ENCODE data around the gene MZF1. TPM values are rescaled to one million over a fixed set of nuclear protein-coding genes. Genes with fewer than 3 reads are reported as not detected.

The MZF1 gene
- total and polyA plus RNA-seq, 2 experiments from 2014 or later: 10.2 to 21.8 TPM

DNA sequence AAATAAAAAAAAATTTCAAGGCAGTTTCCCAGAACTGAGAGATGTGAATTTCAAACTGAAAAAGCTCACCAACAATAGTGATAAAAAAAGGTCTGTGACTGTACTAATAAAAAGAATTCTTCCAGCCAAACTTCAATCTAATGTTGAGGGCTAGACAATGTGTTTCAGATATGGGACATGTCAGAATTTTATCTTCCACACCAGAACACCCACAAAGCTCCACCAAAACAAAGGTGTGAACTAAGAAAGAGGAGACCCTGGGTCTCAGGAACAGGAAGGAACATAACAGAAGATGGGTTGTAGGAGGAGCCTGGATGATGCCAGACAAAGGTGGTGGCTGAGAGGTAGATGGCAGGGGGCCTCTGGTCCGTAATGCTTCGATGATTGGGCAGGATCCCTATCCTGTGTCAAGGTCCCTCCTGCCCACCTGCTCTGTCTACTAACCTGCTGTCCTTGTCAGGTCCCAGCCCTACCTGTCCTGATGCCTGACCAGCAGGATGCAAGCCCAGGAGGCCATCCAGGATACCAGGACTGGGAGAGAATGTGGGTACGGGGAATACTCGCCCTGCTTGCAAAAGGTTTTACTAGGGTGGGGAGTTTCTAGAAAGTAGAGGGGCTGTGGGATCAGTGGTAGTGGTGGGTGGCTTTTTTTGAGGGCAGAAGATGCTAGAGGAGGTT is 4.5 kb downstream of the MZF1 start:
- Histone ChIP-seq H3K36me3 (ENCODE audit: insufficient read depth) (no peaks in the 10 kb centered on the region), H3K4me1 (ENCODE audit: insufficient read depth) (peaks cover 4% of the 10 kb centered on the region; the same call in 1 of the 2 replicates), H3F3A (replicated peaks; ENCODE audit: low read depth) (no peaks in the 10 kb centered on the region; the same call in 1 of the 2 replicates), H3K79me2 (replicated peaks; ENCODE audit: insufficient read depth) (no peaks in the 10 kb centered on the region), H3K4me3 (no peak overlapping the region), H3K4me2 (no peak overlapping the region), H3K9me2 (ENCODE audit: insufficient read depth) (no peaks in the 10 kb centered on the region), H3K27me3 (ENCODE audit: insufficient read depth) (peaks cover 11% of the 10 kb centered on the region), H4K20me1 (replicated peaks; ENCODE audit: insufficient read depth) (no peaks in the 10 kb centered on the region), H3K27ac (ENCODE audit: low read depth) (no peak overlapping the region), H2AFZ (no peak overlapping the region)
- H3K4me1 Mint-ChIP-seq: peaks cover 13% of the 10 kb centered on the region
- peaks cover 20% of the 10 kb centered on the region for H3K27me3 Mint-ChIP-seq (ENCODE audit: insufficient read depth, low read depth, poor library complexity)
- H3K9me3 Mint-ChIP-seq: no peaks in the 10 kb centered on the region; the same call in 2 of the 3 replicates
- peaks cover 32% of the 10 kb centered on the region for H3K36me3 Mint-ChIP-seq (ENCODE audit: low read depth)
- ATAC-seq (no peak), DNase-seq (ENCODE audit: low spot score) (no peak)
- H3K4me3 Mint-ChIP-seq: no peak overlapping the region; the same call in 2 of the 3 replicates
- TF ChIP-seq NANOG (IDR thresholded peaks at IDR 0.05; ENCODE audit: borderline replicate concordance) (no peak), EZH2phosphoT487 (IDR thresholded peaks at IDR 0.05; ENCODE audit: unreplicated experiment) (no peak), POLR2AphosphoS5 (IDR thresholded peaks at IDR 0.05; ENCODE audit: low read depth) (no peak), ZNF114 (CRISPR knock-in tag; IDR thresholded peaks at IDR 0.05) (no peak), CREB1 (CRISPR knock-in tag; IDR thresholded peaks at IDR 0.05; ENCODE audit: low read depth) (no peak), JUNB (IDR thresholded peaks at IDR 0.05; ENCODE audit: unreplicated experiment) (no peak), EZH2 (IDR thresholded peaks at IDR 0.05; ENCODE audit: low read depth, unreplicated experiment) (no peak), ZNF331 (CRISPR knock-in tag; IDR thresholded peaks at IDR 0.05; ENCODE audit: low read depth) (no peak), STAT1 (IDR thresholded peaks at IDR 0.05; ENCODE audit: unreplicated experiment) (no peak)
- TF ChIP-seq, protein P1, sequence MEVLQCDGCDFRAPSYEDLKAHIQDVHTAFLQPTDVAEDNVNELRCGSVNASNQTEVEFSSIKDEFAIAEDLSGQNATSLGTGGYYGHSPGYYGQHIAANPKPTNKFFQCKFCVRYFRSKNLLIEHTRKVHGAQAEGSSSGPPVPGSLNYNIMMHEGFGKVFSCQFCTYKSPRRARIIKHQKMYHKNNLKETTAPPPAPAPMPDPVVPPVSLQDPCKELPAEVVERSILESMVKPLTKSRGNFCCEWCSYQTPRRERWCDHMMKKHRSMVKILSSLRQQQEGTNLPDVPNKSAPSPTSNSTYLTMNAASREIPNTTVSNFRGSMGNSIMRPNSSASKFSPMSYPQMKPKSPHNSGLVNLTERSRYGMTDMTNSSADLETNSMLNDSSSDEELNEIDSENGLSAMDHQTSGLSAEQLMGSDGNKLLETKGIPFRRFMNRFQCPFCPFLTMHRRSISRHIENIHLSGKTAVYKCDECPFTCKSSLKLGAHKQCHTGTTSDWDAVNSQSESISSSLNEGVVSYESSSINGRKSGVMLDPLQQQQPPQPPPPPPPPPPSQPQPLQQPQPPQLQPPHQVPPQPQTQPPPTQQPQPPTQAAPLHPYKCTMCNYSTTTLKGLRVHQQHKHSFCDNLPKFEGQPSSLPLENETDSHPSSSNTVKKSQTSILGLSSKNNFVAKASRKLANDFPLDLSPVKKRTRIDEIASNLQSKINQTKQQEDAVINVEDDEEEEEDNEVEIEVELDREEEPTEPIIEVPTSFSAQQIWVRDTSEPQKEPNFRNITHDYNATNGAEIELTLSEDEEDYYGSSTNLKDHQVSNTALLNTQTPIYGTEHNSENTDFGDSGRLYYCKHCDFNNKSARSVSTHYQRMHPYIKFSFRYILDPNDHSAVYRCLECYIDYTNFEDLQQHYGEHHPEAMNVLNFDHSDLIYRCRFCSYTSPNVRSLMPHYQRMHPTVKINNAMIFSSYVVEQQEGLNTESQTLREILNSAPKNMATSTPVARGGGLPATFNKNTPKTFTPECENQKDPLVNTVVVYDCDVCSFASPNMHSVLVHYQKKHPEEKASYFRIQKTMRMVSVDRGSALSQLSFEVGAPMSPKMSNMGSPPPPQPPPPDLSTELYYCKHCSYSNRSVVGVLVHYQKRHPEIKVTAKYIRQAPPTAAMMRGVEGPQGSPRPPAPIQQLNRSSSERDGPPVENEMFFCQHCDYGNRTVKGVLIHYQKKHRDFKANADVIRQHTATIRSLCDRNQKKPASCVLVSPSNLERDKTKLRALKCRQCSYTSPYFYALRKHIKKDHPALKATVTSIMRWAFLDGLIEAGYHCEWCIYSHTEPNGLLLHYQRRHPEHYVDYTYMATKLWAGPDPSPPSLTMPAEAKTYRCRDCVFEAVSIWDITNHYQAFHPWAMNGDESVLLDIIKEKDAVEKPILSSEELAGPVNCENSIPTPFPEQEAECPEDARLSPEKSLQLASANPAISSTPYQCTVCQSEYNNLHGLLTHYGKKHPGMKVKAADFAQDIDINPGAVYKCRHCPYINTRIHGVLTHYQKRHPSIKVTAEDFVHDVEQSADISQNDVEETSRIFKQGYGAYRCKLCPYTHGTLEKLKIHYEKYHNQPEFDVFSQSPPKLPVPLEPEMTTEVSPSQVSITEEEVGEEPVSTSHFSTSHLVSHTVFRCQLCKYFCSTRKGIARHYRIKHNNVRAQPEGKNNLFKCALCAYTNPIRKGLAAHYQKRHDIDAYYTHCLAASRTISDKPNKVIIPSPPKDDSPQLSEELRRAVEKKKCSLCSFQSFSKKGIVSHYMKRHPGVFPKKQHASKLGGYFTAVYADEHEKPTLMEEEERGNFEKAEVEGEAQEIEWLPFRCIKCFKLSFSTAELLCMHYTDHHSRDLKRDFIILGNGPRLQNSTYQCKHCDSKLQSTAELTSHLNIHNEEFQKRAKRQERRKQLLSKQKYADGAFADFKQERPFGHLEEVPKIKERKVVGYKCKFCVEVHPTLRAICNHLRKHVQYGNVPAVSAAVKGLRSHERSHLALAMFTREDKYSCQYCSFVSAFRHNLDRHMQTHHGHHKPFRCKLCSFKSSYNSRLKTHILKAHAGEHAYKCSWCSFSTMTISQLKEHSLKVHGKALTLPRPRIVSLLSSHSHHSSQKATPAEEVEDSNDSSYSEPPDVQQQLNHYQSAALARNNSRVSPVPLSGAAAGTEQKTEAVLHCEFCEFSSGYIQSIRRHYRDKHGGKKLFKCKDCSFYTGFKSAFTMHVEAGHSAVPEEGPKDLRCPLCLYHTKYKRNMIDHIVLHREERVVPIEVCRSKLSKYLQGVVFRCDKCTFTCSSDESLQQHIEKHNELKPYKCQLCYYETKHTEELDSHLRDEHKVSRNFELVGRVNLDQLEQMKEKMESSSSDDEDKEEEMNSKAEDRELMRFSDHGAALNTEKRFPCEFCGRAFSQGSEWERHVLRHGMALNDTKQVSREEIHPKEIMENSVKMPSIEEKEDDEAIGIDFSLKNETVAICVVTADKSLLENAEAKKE (CRISPR knock-in tag; IDR thresholded peaks at IDR 0.05): no peak
- TF ChIP-seq, protein P2, sequence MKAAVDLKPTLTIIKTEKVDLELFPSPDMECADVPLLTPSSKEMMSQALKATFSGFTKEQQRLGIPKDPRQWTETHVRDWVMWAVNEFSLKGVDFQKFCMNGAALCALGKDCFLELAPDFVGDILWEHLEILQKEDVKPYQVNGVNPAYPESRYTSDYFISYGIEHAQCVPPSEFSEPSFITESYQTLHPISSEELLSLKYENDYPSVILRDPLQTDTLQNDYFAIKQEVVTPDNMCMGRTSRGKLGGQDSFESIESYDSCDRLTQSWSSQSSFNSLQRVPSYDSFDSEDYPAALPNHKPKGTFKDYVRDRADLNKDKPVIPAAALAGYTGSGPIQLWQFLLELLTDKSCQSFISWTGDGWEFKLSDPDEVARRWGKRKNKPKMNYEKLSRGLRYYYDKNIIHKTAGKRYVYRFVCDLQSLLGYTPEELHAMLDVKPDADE (IDR thresholded peaks at IDR 0.05): no peak
- TF ChIP-seq, protein P3, sequence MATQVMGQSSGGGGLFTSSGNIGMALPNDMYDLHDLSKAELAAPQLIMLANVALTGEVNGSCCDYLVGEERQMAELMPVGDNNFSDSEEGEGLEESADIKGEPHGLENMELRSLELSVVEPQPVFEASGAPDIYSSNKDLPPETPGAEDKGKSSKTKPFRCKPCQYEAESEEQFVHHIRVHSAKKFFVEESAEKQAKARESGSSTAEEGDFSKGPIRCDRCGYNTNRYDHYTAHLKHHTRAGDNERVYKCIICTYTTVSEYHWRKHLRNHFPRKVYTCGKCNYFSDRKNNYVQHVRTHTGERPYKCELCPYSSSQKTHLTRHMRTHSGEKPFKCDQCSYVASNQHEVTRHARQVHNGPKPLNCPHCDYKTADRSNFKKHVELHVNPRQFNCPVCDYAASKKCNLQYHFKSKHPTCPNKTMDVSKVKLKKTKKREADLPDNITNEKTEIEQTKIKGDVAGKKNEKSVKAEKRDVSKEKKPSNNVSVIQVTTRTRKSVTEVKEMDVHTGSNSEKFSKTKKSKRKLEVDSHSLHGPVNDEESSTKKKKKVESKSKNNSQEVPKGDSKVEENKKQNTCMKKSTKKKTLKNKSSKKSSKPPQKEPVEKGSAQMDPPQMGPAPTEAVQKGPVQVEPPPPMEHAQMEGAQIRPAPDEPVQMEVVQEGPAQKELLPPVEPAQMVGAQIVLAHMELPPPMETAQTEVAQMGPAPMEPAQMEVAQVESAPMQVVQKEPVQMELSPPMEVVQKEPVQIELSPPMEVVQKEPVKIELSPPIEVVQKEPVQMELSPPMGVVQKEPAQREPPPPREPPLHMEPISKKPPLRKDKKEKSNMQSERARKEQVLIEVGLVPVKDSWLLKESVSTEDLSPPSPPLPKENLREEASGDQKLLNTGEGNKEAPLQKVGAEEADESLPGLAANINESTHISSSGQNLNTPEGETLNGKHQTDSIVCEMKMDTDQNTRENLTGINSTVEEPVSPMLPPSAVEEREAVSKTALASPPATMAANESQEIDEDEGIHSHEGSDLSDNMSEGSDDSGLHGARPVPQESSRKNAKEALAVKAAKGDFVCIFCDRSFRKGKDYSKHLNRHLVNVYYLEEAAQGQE (IDR thresholded peaks at IDR 0.05; ENCODE audit: unreplicated experiment): no peak
- TF ChIP-seq, protein P4, sequence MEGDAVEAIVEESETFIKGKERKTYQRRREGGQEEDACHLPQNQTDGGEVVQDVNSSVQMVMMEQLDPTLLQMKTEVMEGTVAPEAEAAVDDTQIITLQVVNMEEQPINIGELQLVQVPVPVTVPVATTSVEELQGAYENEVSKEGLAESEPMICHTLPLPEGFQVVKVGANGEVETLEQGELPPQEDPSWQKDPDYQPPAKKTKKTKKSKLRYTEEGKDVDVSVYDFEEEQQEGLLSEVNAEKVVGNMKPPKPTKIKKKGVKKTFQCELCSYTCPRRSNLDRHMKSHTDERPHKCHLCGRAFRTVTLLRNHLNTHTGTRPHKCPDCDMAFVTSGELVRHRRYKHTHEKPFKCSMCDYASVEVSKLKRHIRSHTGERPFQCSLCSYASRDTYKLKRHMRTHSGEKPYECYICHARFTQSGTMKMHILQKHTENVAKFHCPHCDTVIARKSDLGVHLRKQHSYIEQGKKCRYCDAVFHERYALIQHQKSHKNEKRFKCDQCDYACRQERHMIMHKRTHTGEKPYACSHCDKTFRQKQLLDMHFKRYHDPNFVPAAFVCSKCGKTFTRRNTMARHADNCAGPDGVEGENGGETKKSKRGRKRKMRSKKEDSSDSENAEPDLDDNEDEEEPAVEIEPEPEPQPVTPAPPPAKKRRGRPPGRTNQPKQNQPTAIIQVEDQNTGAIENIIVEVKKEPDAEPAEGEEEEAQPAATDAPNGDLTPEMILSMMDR (conservative IDR thresholded peaks at IDR 0.05; ENCODE audit: low read depth in 2 of 2): no peak
- no peak overlapping the region for H3K27ac Mint-ChIP-seq
